H9 (cell line): Measurements from ENCODE around the gene RNF20. TPM values are rescaled to one million over a fixed set of nuclear protein-coding genes. Genes with fewer than 3 reads are reported as not detected.
A peak's percentile ranks its signal among the peaks of the same experiment; 100 is the strongest.

ENCODE experiments used
- DNase-seq: peaks from one replicate; pipeline ENCODE4 v3.0.0-alpha.2; 2017
- H2AFZ ChIP-seq: one replicate; pipeline ENCODE4 v1.6.1; 2013; ENCODE audit warnings: mild to moderate bottlenecking, low read length, control low read depth, moderate library complexity
- H2AK5ac ChIP-seq: 2 replicates; pipeline ENCODE4 v1.6.1; 2013; ENCODE audit warnings: low read length, control low read depth, mixed read lengths; ENCODE audit not compliant: insufficient read length
- H2BK120ac ChIP-seq: one replicate; pipeline ENCODE4 v1.6.1; 2013; ENCODE audit warnings: low read depth, mild to moderate bottlenecking, low read length, control low read depth, inconsistent platforms; ENCODE audit not compliant: poor library complexity, severe bottlenecking
- H2BK12ac ChIP-seq: 2 replicates; pipeline ENCODE4 v1.6.1; 2013; ENCODE audit warnings: low read length, control low read depth, mixed read lengths, low read depth; ENCODE audit not compliant: insufficient read length
- H2BK15ac ChIP-seq: 2 replicates; pipeline ENCODE4 v1.6.1; 2013; ENCODE audit warnings: low read depth, low read length, control low read depth
- H2BK20ac ChIP-seq: one replicate; pipeline ENCODE4 v1.6.1; 2013; ENCODE audit warnings: low read depth, mild to moderate bottlenecking, low read length, control low read depth, inconsistent platforms; ENCODE audit not compliant: poor library complexity, severe bottlenecking
- H2BK5ac ChIP-seq: 2 replicates; pipeline ENCODE4 v1.6.1; 2013; ENCODE audit warnings: low read length, control low read depth, mixed read lengths; ENCODE audit not compliant: insufficient read length
- H3K14ac ChIP-seq: 2 replicates; pipeline ENCODE4 v1.6.1; 2013; ENCODE audit warnings: low read length, control low read depth; ENCODE audit not compliant: insufficient read depth
- H3K18ac ChIP-seq: 2 replicates; pipeline ENCODE4 v1.6.1; 2013; ENCODE audit warnings: low read depth, mild to moderate bottlenecking, mixed read lengths, low read length, control low read depth; ENCODE audit not compliant: insufficient read length
- H3K23ac ChIP-seq: 2 replicates; pipeline ENCODE4 v1.6.1; 2013; ENCODE audit warnings: low read length, control low read depth, mixed read lengths, low read depth; ENCODE audit not compliant: insufficient read length
- H3K23me2 ChIP-seq: 2 replicates; pipeline ENCODE4 v1.6.1; 2013; ENCODE audit warnings: low read depth, mild to moderate bottlenecking, mixed read lengths, low read length, control low read depth; ENCODE audit not compliant: insufficient read length, poor library complexity, severe bottlenecking
- H3K27ac ChIP-seq: 2 replicates; pipeline ENCODE4 v1.5.1; 2013; ENCODE audit warnings: low read length, control low read depth, mixed read lengths, low read depth; ENCODE audit not compliant: insufficient read length
- H3K27me3 ChIP-seq: 2 replicates; pipeline ENCODE4 v1.6.1; 2013; ENCODE audit warnings: low read length, control low read depth, inconsistent platforms; ENCODE audit not compliant: insufficient read depth
- H3K4ac ChIP-seq: 2 replicates; pipeline ENCODE4 v1.6.1; 2013; ENCODE audit warnings: low read depth, mild to moderate bottlenecking, control low read depth, inconsistent platforms, low read length, moderate library complexity
- H3K4me1 ChIP-seq: 2 replicates; pipeline ENCODE4 v1.6.1; 2013; ENCODE audit warnings: low read length, control low read depth, inconsistent platforms; ENCODE audit not compliant: insufficient read depth
- H3K4me2 ChIP-seq: 2 replicates; pipeline ENCODE4 v1.6.1; 2013; ENCODE audit warnings: low read length, control low read depth, mixed read lengths; ENCODE audit not compliant: insufficient read length, insufficient read depth
- H3K56ac ChIP-seq: 2 replicates; pipeline ENCODE4 v1.6.1; 2013; ENCODE audit warnings: low read depth, mild to moderate bottlenecking, mixed read lengths, low read length, control low read depth; ENCODE audit not compliant: insufficient read length
- H3K79me1 ChIP-seq: 2 replicates; pipeline ENCODE4 v1.6.1; 2013; ENCODE audit warnings: low read depth, mild to moderate bottlenecking, moderate library complexity, low read length, control low read depth, inconsistent platforms; ENCODE audit not compliant: insufficient read depth, poor library complexity, severe bottlenecking
- H3K79me2 ChIP-seq: 2 replicates; pipeline ENCODE4 v1.6.1; 2013; ENCODE audit warnings: low read length, control low read depth, inconsistent platforms; ENCODE audit not compliant: insufficient read depth
- H3K9ac ChIP-seq: 2 replicates; pipeline ENCODE4 v1.6.1; 2013; ENCODE audit warnings: low read length, control low read depth, mixed read lengths; ENCODE audit not compliant: insufficient read length; ENCODE audit errors: extremely low read depth
- H3K9me3 ChIP-seq: one replicate; pipeline ENCODE4 v1.6.1; 2013; ENCODE audit warnings: low read depth, low read length, inconsistent platforms; ENCODE audit not compliant: control insufficient read depth
- H3T11ph ChIP-seq: one replicate; pipeline ENCODE4 v1.6.1; 2013; ENCODE audit warnings: mild to moderate bottlenecking, low read length, control low read depth, inconsistent platforms
- H4K20me1 ChIP-seq: one replicate; pipeline ENCODE4 v1.6.1; 2013; ENCODE audit not compliant: control insufficient read depth, insufficient read length, insufficient read depth
- H4K5ac ChIP-seq: 2 replicates; pipeline ENCODE4 v1.6.1; 2013; ENCODE audit warnings: low read depth, mild to moderate bottlenecking, mixed read lengths, low read length, control low read depth; ENCODE audit not compliant: insufficient read length
- H4K8ac ChIP-seq: replicated peaks from 2 replicates; pipeline ENCODE4 v1.6.1; 2013; ENCODE audit warnings: low read length, control low read depth, mixed read lengths, low read depth; ENCODE audit not compliant: insufficient read length
- H4K91ac ChIP-seq: 2 replicates; pipeline ENCODE4 v1.6.1; 2013; ENCODE audit warnings: low read depth, mild to moderate bottlenecking, moderate library complexity, mixed read lengths, low read length, control low read depth; ENCODE audit not compliant: insufficient read length
- H3K27ac Mint-ChIP-seq, 3 experiments: 2 replicates in 2 of 3; 3 replicates in 1 of 3; pipeline ENCODE4 v1.8.0; 2020 to 2021; ENCODE audit warnings: mixed read lengths in 3 of 3, mild to moderate bottlenecking in 1 of 3, moderate library complexity in 1 of 3
- H3K27me3 Mint-ChIP-seq: 2 replicates; pipeline ENCODE4 v1.8.0; 2021; ENCODE audit warnings: low read depth, mild to moderate bottlenecking, moderate library complexity, mixed read lengths
- H3K36me3 Mint-ChIP-seq, 3 experiments: 2 replicates in 2 of 3; 3 replicates in 1 of 3; pipeline ENCODE4 v1.8.0; 2020 to 2021; ENCODE audit warnings: low read depth in 3 of 3, mixed read lengths in 3 of 3; ENCODE audit not compliant: insufficient read depth in 1 of 3
- H3K4me1 Mint-ChIP-seq, 2 experiments: 2 replicates each; pipeline ENCODE4 v1.8.0; 2020; ENCODE audit warnings: mixed read lengths in 2 of 2
- H3K4me3 Mint-ChIP-seq, 2 experiments: 2 replicates in 1 of 2; 3 replicates in 1 of 2; pipeline ENCODE4 v1.8.0; 2020 to 2021; ENCODE audit warnings: mild to moderate bottlenecking in 2 of 2, mixed read lengths in 2 of 2, moderate library complexity in 1 of 2
- H3K9me3 Mint-ChIP-seq, 2 experiments: 2 replicates in 1 of 2; 3 replicates in 1 of 2; pipeline ENCODE4 v1.8.0; 2020; ENCODE audit warnings: mild to moderate bottlenecking in 2 of 2, mixed read lengths in 2 of 2, moderate library complexity in 1 of 2
- WGBS: extraction: QIAGEN DNeasy Blood & Tissue Kit; methylation state at CpG from one replicate; pipeline ENCODE4 v1.1.7; 2013; ENCODE audit warnings: missing lambda C conversion rate, low lambda C conversion rate, mixed read lengths; ENCODE audit not compliant: insufficient read length; ENCODE audit errors: extremely low coverage; 5-methylcytosine and 5-hydroxymethylcytosine counted together
- total RNA-seq: library from RNA; stranded (reverse); gene quantifications from 2 replicates; pipeline ENCODE4 v1.2.1, GENCODE V29; 2021
- TF ChIP-seq, protein P1 (sequence below): fragments of 200-600 bp; sonication (generic); conservative IDR thresholded peaks from 3 replicates; pipeline ENCODE4 v1.8.0; 2021; ENCODE audit warnings: antibody characterized with exemption, mild to moderate bottlenecking

The RNF20 gene
- total RNA-seq, 1 experiment from 2014 or later, result 48.5 TPM

DNA sequence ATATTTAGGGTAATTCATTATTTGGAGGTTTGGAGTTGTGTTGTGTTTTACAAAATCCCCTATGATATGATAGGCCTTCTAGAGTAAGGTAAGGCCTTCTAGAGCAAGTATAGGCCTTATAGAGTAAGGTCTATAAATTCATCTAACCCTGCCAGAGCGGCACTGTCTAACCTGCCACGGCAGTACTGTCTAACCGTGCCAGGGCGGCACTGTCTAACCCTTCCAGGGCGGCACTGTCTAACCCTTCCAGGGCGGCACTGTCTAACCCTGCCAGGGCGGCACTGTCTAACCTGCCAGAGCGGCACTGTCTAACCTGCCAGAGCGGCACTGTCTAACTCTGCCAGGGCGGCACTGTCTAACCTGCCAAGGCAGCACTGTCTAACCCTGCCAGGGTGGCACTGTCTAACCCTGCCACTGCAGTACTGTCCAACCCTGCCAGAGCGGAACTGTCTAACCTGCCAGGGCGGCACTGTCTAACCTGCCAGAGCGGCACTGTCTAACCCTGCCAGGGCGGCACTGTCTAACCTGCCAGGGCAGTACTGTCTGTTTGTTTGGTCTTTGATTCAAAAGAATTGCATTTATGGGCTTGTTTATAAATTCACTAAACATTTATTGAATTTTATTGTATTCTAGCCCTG, 9.6 kb downstream of the RNF20 start:
- no peak overlapping the region for H2AFZ ChIP-seq
- H3K4me1 ChIP-seq, result no peaks in the 10 kb centered on the region
- H4K20me1 ChIP-seq, result no peaks in the 10 kb centered on the region
- no peak overlapping the region for H3K23ac ChIP-seq
- Mint-ChIP-seq H3K36me3 (peaks cover 28 to 47% (median 31%) of the 10 kb centered on the region in 3 experiments; a peak in 6 of 7 replicates), H3K4me1 (peaks cover 0 to 3% of the 10 kb centered on the region in 2 experiments; a peak in 1 of 4 replicates), H3K27me3 (no peaks in the 10 kb centered on the region), H3K27ac (no peak overlapping the region), H3K9me3 (no peaks in the 10 kb centered on the region), H3K4me3 (no peak overlapping the region)
- no peak overlapping the region for H3K4me2 ChIP-seq
- peak overlapping the region; percentile 54; the same call in 1 of the 2 replicates for H3K4ac ChIP-seq
- no peak overlapping the region for H4K91ac ChIP-seq
- H3K79me2 ChIP-seq, result no peaks in the 10 kb centered on the region; the same call in 1 of the 2 replicates
- H2AK5ac ChIP-seq, result no peak overlapping the region
- H3K14ac ChIP-seq, result no peak overlapping the region
- H3K18ac ChIP-seq, result no peak overlapping the region
- DNase-seq, result no peak
- TF ChIP-seq, protein P1, sequence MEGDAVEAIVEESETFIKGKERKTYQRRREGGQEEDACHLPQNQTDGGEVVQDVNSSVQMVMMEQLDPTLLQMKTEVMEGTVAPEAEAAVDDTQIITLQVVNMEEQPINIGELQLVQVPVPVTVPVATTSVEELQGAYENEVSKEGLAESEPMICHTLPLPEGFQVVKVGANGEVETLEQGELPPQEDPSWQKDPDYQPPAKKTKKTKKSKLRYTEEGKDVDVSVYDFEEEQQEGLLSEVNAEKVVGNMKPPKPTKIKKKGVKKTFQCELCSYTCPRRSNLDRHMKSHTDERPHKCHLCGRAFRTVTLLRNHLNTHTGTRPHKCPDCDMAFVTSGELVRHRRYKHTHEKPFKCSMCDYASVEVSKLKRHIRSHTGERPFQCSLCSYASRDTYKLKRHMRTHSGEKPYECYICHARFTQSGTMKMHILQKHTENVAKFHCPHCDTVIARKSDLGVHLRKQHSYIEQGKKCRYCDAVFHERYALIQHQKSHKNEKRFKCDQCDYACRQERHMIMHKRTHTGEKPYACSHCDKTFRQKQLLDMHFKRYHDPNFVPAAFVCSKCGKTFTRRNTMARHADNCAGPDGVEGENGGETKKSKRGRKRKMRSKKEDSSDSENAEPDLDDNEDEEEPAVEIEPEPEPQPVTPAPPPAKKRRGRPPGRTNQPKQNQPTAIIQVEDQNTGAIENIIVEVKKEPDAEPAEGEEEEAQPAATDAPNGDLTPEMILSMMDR, result no peak
- no peaks in the 10 kb centered on the region for H3K79me1 ChIP-seq
- H3K27ac ChIP-seq, result no peak overlapping the region
- H3K9ac ChIP-seq, result no peak overlapping the region
- H2BK15ac ChIP-seq, result 0 out of 2 replicates have a peak overlapping the region, but pooled peaks have one; percentile 37
- H2BK20ac ChIP-seq, result no peak overlapping the region
- H3K27me3 ChIP-seq, result no peaks in the 10 kb centered on the region
- WGBS, result no CpG with 5 or more reads among the region's 14 CpGs
- no peak overlapping the region for H3K56ac ChIP-seq
- no peak overlapping the region for H2BK120ac ChIP-seq
- no peak overlapping the region for H4K5ac ChIP-seq
- H4K8ac ChIP-seq, result no peak overlapping the region
- no peaks in the 10 kb centered on the region for H3K23me2 ChIP-seq
- H2BK5ac ChIP-seq, result no peak overlapping the region
- no peak overlapping the region for H3T11ph ChIP-seq
- H3K9me3 ChIP-seq, result no peaks in the 10 kb centered on the region
- no peak overlapping the region for H2BK12ac ChIP-seq
